Osteocyte (in vitro differentiated cells): ENCODE measurements around the gene TNS1. TPM values are rescaled to one million over a fixed set of nuclear protein-coding genes. Genes with fewer than 3 reads are reported as not detected.

Experiments used
- DNase-seq: peaks from one replicate; pipeline ENCODE4 v3.0.0; 2021; ENCODE audit warnings: mixed read lengths; ENCODE audit not compliant: unreplicated experiment; ENCODE audit errors: extremely low spot score
- H3K27ac Mint-ChIP-seq: one replicate; pipeline ENCODE4 v1.8.0; 2021; ENCODE audit warnings: mild to moderate bottlenecking, mixed read lengths; ENCODE audit not compliant: unreplicated experiment
- H3K27me3 Mint-ChIP-seq: one replicate; pipeline ENCODE4 v1.8.0; 2021; ENCODE audit warnings: mixed read lengths; ENCODE audit not compliant: unreplicated experiment
- H3K36me3 Mint-ChIP-seq: one replicate; pipeline ENCODE4 v1.8.0; 2021; ENCODE audit warnings: mixed read lengths; ENCODE audit not compliant: unreplicated experiment
- H3K4me1 Mint-ChIP-seq: one replicate; pipeline ENCODE4 v1.8.0; 2021; ENCODE audit warnings: mixed read lengths; ENCODE audit not compliant: unreplicated experiment
- H3K4me3 Mint-ChIP-seq: one replicate; pipeline ENCODE4 v1.8.0; 2021; ENCODE audit warnings: mild to moderate bottlenecking, moderate library complexity, mixed read lengths; ENCODE audit not compliant: unreplicated experiment
- H3K9me3 Mint-ChIP-seq: one replicate; pipeline ENCODE4 v1.8.0; 2021; ENCODE audit warnings: mixed read lengths; ENCODE audit not compliant: unreplicated experiment
- total RNA-seq: library from RNA; stranded (reverse); gene quantifications from 2 replicates; pipeline ENCODE4 v1.2.1, GENCODE V29; 2021
- TF ChIP-seq, protein P1 (sequence below): fragments of 200-600 bp; sonication (generic); IDR thresholded peaks from 2 replicates; pipeline ENCODE4 v1.5.0; 2021; ENCODE audit warnings: antibody characterized with exemption, mild to moderate bottlenecking, moderate library complexity

Gene TNS1
- total RNA-seq, 1 donor from 2014 or later = 80.8 TPM

DNA sequence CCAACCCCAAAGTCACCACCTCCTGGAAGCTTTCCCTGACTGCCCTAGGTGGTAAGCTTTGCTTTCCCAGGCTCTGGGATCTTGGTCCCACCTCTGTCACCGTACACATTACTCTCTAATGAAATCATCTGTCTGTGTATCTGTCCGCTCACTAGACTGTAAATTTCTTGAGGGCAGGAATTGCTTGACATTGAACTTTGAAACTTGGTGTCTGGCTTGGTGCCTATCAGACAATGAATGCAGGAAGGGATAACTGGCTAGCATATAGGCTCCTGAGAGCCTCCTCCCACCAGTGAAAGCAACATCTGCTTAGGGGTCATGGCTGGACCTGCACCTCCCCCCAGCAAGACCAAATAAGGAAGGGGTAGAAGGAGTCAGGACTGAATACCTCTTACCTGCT is 155.7 kb downstream of the TNS1 start:
- peaks cover 17% of the 10 kb centered on the region for H3K36me3 Mint-ChIP-seq
- H3K4me3 Mint-ChIP-seq = no peak overlapping the region

DNA sequence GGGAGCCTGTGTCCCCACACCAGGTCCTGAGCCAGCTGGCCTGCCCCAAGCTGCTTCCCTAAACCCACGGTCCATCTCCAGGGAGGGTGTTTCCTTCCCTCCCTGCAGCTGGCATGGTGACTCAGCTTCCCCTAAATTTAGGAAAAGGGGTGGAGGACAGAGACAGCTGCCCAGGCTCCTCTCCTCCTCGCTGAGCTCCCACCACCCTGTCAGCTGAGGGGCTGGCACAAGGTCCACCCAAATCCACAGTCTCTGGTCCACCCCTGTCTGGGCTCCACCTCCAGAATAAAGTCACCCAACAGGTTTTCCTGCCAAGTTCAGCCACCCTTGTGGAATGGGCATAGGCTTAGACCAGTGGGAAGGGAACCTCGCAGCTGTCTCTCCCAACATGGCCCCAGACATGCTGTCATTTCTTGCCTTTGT is 156.5 kb downstream of the TNS1 start:
- Mint-ChIP-seq H3K4me3 (no peak overlapping the region), H3K4me1 (peaks cover 24% of the 10 kb centered on the region), H3K27me3 (no peaks in the 10 kb centered on the region), H3K27ac (no peak overlapping the region), H3K9me3 (no peaks in the 10 kb centered on the region), H3K36me3 (peaks cover 17% of the 10 kb centered on the region)
- DNase-seq = no peak
- TF ChIP-seq, protein P1, sequence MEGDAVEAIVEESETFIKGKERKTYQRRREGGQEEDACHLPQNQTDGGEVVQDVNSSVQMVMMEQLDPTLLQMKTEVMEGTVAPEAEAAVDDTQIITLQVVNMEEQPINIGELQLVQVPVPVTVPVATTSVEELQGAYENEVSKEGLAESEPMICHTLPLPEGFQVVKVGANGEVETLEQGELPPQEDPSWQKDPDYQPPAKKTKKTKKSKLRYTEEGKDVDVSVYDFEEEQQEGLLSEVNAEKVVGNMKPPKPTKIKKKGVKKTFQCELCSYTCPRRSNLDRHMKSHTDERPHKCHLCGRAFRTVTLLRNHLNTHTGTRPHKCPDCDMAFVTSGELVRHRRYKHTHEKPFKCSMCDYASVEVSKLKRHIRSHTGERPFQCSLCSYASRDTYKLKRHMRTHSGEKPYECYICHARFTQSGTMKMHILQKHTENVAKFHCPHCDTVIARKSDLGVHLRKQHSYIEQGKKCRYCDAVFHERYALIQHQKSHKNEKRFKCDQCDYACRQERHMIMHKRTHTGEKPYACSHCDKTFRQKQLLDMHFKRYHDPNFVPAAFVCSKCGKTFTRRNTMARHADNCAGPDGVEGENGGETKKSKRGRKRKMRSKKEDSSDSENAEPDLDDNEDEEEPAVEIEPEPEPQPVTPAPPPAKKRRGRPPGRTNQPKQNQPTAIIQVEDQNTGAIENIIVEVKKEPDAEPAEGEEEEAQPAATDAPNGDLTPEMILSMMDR = no peak

More for the DNA sequence above, 155.7 kb downstream of the TNS1 start:
- Mint-ChIP-seq H3K27ac (no peak overlapping the region), H3K4me1 (peaks cover 32% of the 10 kb centered on the region), H3K9me3 (no peaks in the 10 kb centered on the region), H3K27me3 (no peaks in the 10 kb centered on the region)
- TF ChIP-seq, protein P1 = no peak
- DNase-seq = no peak

DNA sequence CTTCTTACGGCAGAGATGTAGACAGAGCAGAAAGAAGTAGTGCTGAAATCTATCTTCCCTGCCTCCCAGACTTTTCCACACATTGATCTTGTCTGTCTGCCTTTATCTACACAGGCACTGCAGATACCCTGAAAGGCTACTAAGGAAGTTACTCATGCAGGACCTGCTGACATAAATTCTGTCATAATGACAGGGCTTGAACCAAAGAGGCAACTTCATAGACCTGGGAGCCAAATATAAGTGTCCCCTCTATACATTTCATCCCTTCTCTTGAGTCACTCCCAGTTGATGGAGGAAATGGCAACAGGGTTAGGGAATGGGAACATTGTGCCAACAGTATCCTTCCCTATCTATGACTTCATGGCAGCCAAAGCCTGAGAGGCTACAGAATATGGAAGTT is 157.5 kb downstream of the TNS1 start:
- no peak for DNase-seq
- peaks cover 13% of the 10 kb centered on the region for H3K4me1 Mint-ChIP-seq
- no peaks in the 10 kb centered on the region for H3K9me3 Mint-ChIP-seq
- H3K27ac Mint-ChIP-seq = no peak overlapping the region
- TF ChIP-seq, protein P1 = no peak
- no peaks in the 10 kb centered on the region for H3K27me3 Mint-ChIP-seq
- peaks cover 17% of the 10 kb centered on the region for H3K36me3 Mint-ChIP-seq
- no peak overlapping the region for H3K4me3 Mint-ChIP-seq

DNA sequence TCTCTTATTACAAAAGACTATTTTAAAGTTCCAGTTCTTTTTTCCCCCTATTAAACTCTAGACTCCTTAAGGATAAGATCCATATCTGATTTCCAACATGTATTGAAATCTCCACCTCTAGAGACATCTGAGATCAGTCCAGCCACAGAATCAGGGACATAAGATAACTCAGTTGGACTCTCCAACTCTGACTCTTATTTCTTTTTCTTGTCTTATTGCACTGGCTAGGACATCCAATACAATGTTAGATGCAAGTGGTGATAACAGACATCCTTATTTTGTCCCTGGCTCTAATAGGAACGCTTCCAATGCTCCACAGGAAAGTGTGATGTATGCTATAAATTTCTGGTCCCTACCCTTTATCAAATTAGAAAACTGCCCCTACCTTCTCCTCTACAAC is 158.1 kb downstream of the TNS1 start:
- Mint-ChIP-seq H3K36me3 (peaks cover 17% of the 10 kb centered on the region), H3K27ac (no peak overlapping the region)
- no peak for DNase-seq

DNA sequence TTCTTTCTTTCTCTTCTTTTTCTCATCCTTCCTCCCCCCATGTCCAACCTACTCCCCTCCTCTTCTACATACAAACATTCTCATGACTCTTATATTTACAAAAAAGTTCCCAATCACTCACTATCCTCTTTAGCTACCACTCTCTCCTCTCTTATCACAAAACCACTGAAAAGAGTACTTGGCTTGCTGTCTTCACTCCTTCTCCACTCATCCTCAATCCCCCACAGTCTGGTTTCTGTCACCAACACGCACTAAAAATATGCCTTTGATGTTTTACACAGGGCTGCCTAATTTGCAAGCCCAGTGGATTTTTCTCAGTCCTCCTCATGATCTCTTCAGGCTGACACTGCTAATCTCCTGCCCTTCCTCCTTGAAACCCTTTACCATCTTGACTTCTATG is 159.5 kb downstream of the TNS1 start:
- TF ChIP-seq, protein P1 = no peak
- Mint-ChIP-seq H3K27me3 (no peaks in the 10 kb centered on the region), H3K4me3 (no peak overlapping the region), H3K4me1 (peaks cover 3% of the 10 kb centered on the region), H3K9me3 (no peaks in the 10 kb centered on the region), H3K27ac (no peak overlapping the region), H3K36me3 (peaks cover 11% of the 10 kb centered on the region)
- no peak for DNase-seq

More for the DNA sequence above, 158.1 kb downstream of the TNS1 start:
- TF ChIP-seq, protein P1 = no peak
- H3K9me3 Mint-ChIP-seq = no peaks in the 10 kb centered on the region
- H3K4me1 Mint-ChIP-seq = peaks cover 7% of the 10 kb centered on the region
- no peak overlapping the region for H3K4me3 Mint-ChIP-seq
- H3K27me3 Mint-ChIP-seq = no peaks in the 10 kb centered on the region
